Epithelial cell of proximal tubule (primary cell): Measurements from ENCODE around the gene TRIM29. TPM values are rescaled to one million over a fixed set of nuclear protein-coding genes. Genes with fewer than 3 reads are reported as not detected.

Source experiments
- DNase-seq: peaks from one replicate; pipeline ENCODE4 v3.0.0-alpha.2; 2011; ENCODE audit warnings: low read depth
- H3K4me3 ChIP-seq: 2 replicates; pipeline ENCODE4 v1.5.1; 2011; ENCODE audit warnings: low read depth, mild to moderate bottlenecking, low read length
- CTCF ChIP-seq: conservative IDR thresholded peaks from 2 replicates; pipeline ENCODE4 v1.5.1; 2012; ENCODE audit warnings: low read depth, mild to moderate bottlenecking, low read length
- total RNA-seq: library from RNA; depleted of rRNA; stranded (reverse); fragments of >200 nt; gene quantifications from 2 replicates; pipeline ENCODE4 v1.2.3, GENCODE V29; 2015

Gene TRIM29
- 0.22 TPM in 1 of 2 replicates, not detected in the other for total RNA-seq

- peak; percentile 4 for TF ChIP-seq CTCF
- DNase-seq, result no peak
- no peak within 1 kb of the TSS for H3K4me3 ChIP-seq
Observed at GRCh38 chr11:120137611-120138521, at the start of gene TRIM29. Gene TRIM29 (minus strand): TSS chr11:120138113. CDS start chr11:120138031, 82 bp downstream.

- DNase-seq, result no peak
- no peak overlapping the region for H3K4me3 ChIP-seq
- no peak for TF ChIP-seq CTCF
Observed at GRCh38 chr11:120186774-120187591, 49.1 kb upstream of the TRIM29 start.

- DNase-seq, result no peak
- no peak for TF ChIP-seq CTCF
- no peak overlapping the region for H3K4me3 ChIP-seq
Observed at GRCh38 chr11:120186456-120186773, 48.5 kb upstream of the TRIM29 start.

GRCh38 chr11:120185706-120186455 lies 48.0 kb upstream of the TRIM29 start:
- no peak overlapping the region for H3K4me3 ChIP-seq
- TF ChIP-seq CTCF, result no peak
- DNase-seq, result no peak

GRCh38 chr11:120184946-120185705 lies 47.2 kb upstream of the TRIM29 start:
- no peak for DNase-seq
- no peak for TF ChIP-seq CTCF
- H3K4me3 ChIP-seq, result peak overlapping the region; percentile 36

GRCh38 chr11:120184371-120184945 lies 46.5 kb upstream of the TRIM29 start:
- DNase-seq, result no peak
- H3K4me3 ChIP-seq, result peak overlapping the region; percentile 36
- TF ChIP-seq CTCF, result no peak
